Keratinocyte (primary cell): ENCODE results near the gene AFAP1L2.

ENCODE experiments used
- CTCF ChIP-seq, 3 experiments: IDR thresholded peaks in 1 of 3; conservative IDR thresholded peaks in 1 of 3; optimal IDR thresholded peaks in 1 of 3; 2 replicates in 2 of 3; 3 replicates in 1 of 3; pipeline versions ENCODE3 to v1.5.1; 2011; ENCODE audit warnings: low read length in 3 of 3, mild to moderate bottlenecking in 3 of 3, moderate library complexity in 2 of 3, control low read depth in 1 of 3, inconsistent platforms in 1 of 3; ENCODE audit not compliant: insufficient read depth in 2 of 3; ENCODE audit errors: extremely low read depth in 1 of 3
- EZH2 ChIP-seq: IDR thresholded peaks from one replicate; pipeline ENCODE4 v1.6.1; 2012; ENCODE audit warnings: inconsistent platforms, mild to moderate bottlenecking, low read length, moderate library complexity

DNA sequence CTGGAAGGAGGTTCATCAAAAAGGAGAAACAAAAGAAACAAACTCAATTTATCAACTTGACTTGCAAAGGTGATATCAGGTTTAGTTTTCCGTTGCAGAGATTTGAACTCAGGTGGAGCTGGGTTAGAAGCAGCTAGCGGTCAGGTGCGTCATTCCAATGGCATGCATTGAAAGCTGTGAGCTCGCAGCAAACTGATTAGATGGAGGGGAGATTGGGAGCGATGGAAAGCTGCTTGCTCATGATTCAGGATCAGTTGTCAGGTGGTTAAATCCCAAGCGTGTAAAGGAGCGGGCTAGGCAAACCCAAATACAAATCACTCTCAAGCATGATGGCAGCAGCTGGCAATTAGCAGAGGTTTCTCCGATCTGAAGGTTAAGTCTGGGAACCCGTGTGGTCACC lies 49.3 kb upstream of the AFAP1L2 start:
- TF ChIP-seq CTCF (optimal IDR thresholded peaks at IDR 0.05 in 1 of 3, IDR thresholded peaks at IDR 0.05 in 1 of 3, conservative IDR thresholded peaks at IDR 0.05 in 1 of 3; ENCODE audit: extremely low read depth in 1 of 3, insufficient read depth in 2 of 3, low read length in 3 of 3): no peak
- TF ChIP-seq EZH2: no peak
